Left cardiac atrium (tissue), 4 donors: ENCODE measurements around the gene KLHL25. TPM values are rescaled to one million over a fixed set of nuclear protein-coding genes. Genes with fewer than 3 reads are reported as not detected.

Experiments
- ATAC-seq, 2 donors: fragments of 200-7000 bp; cut with Tn5 transposase; one replicate each; pipeline ENCODE4 v1.9.1; 2020; ENCODE audit warnings: mild to moderate bottlenecking in 2 of 2, moderate library complexity in 2 of 2
- DNase-seq: peaks from one replicate; pipeline ENCODE4 v3.0.0-alpha.2; 2020
- intact Hi-C, 2 donors: fragments of 100-400 bp; cut with DNase I; formaldehyde crosslinking; loops; one replicate each; pipeline versions ENCODE4 v1.14.1 to v1.15.1; 2022 to 2023
- total RNA-seq, 2 donors: library from RNA; stranded (reverse); fragmentation: NEBNext Ultra II Directional; extraction: Animal tissue kit (Norgen Biotek cat#: 25700); gene quantifications; one replicate each; pipeline ENCODE4 v1.2.1, GENCODE V29; 2021
- donor health status: DM: no; HTN: yes; CAD: no.
- donor health status: DM: no; HTN: yes; CAD: no; lungs with severe emphysema.
- donor health status: DM: yes; HTN: yes; CAD: no.
- donor health status: Dilated cardiomyopathy.

Gene KLHL25
- total RNA-seq, 2 donors from 2014 or later = 5.9 to 7.3 TPM

DNA sequence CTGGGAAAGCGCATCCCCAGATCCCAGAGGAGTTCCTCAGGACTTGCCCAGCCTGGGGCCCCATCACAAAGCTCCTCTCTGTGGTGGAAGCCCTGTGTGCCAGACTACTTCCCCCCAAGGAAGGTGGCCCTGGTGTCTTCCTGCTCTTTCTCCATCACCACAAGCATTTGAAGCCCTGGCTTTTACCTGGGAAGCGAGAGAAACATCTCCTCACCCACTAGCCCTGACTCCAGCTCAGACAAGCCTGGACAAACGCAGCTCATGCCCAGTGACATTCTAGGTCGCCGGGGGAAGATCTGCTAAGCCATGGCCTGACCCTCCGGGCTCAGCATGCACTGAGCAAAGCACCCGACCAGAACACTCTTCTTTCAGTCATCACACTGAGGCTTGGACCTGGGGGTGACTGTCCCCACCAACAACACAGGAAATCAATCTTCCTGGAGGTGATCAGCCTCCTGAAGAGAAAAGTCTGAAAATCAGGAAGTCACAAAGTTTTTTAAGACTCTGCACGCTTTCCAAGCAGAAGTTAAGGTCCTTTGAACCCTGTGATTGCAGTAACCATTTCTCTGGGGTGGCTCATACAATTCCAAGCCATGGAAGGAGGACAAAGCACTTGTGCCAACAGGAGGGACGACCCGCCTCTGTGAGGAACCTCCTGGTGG is 40.8 kb downstream of the KLHL25 start:
- intact Hi-C loops = no loop called here
- DNase-seq (no peak), ATAC-seq (no peak)

DNA sequence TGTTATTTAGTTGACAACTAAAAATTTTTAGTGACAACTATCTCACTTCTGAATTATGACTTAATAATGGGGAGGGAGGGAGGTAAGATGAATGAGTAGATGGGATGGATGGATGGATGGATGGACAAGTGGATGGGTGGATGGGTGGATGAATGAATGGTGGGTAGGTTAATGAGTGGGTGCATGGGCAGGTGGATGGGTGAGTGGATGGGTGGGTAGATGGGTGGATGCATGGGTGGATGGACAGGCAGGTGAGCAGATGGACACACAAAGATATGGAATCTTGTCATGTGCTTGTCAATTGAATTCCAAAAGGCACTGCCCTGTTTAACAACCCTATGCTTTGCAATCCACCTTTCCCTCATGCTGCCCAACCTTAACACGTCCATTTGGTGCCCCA is 41.5 kb downstream of the KLHL25 start:
- ATAC-seq (no peak), DNase-seq (no peak)
- intact Hi-C loops = no loop called here

DNA sequence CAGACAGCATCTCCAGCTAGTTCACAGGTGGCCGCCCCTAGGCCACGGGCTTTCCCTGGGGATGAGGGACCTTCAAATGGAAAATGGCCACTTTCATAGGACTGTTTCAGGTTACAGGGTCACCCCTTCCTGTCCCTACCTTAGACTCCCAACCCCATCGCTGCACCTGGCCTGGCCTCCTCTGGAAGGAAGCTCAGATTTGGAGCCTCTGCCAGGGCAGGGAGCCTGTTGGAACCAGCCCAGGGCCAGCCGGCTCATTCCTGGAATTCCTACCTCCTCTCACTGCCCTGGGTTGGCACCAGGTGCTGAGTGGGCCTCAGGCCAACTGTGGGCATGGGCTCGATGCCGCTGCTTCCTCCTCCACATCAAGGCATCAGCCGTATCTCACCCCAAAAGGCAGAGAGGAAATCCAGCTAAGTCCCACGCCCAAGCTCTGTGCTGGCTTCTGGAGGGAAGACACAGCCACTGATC is 42.2 kb downstream of the KLHL25 start:
- DNase-seq = no peak
- intact Hi-C loops = no loop called here

GRCh38 chr15:85752124-85752475 is 42.6 kb downstream of the KLHL25 start:
- ATAC-seq = no peak
- intact Hi-C loops = no loop called here
- DNase-seq = no peak

More for the DNA sequence above, 42.2 kb downstream of the KLHL25 start:
- peak in 1 of 2 donors; percentile 4 for ATAC-seq

GRCh38 chr15:85751291-85752123 is 43.2 kb downstream of the KLHL25 start:
- intact Hi-C loops = no loop called here
- ATAC-seq = peak in 1 of 2 donors; percentile 6
- DNase-seq = no peak

DNA sequence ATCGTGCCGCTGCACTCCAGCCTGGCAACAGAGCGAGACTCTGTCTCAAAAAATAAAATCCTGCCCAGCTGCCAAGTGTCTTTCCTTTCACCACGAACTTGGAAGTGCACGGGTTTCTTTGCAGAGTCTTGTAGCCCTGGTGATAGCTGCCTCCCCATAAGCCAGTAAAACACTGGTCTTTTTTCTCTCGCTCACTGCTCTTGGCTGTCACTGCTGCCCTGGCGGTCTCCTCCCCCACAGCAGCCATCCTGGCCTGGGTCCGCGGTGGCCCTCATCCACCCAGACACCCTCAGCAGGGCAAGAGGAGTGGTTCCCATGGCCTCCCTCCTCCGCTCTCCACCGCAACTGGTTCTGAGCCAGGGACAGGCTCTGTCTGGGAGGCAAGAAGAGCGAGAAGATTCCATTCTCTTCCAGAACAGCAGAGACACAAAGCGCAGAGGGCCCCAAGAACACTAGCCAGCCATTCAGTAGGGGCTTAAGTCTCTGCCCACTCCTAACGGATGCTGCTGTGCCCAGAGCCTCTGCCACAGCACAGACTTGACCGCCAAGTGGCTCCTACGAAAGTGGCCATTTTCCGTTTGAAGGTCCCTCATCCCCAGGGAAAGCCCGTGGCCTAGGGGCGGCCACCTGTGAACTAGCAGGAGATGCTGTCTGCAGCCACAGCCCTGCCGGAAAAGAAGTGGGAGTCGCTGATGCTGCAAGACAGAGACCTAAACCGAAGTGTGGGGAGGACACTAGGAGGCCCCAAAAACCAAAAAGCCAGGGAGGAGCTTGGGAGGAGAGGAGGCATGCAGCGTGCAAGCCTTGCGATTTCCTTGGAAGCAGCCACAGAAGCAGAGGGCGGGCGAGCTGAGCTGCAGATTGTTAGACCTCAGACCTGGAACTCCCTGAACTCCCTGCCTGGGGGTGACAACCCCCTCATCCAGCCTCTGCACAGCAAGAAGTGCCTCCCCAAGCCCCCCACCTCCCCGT is 44.1 kb downstream of the KLHL25 start:
- ATAC-seq (peak; percentile 80 to 82), DNase-seq (peak; percentile 82)
- intact Hi-C loops = no loop called here

GRCh38 chr15:85749261-85750151 is 45.2 kb downstream of the KLHL25 start:
- intact Hi-C loops = no loop called here
- peak; percentile 68 for DNase-seq
- peak; percentile 42 to 51 for ATAC-seq

DNA sequence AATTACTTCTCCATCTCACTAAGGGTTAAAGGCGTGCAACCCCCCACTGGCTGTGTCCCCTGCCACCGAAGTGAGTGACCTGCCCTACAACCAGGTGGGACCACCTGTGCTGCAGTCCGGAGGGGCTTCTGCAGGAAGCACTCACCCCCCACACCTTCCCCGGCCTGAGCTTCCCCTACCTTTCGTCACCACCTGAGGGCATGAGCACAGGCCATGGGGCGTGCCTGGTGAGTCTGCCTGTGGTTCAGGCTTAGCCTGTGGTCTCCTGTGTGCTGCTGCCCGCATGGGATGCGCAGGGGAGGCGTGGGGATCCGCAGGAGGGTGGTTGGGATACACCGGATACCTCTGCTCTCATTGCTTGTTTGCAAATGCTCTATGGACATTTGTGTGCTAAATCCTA is 46.0 kb downstream of the KLHL25 start:
- intact Hi-C loops = no loop called here
- ATAC-seq = no peak
- no peak for DNase-seq

DNA sequence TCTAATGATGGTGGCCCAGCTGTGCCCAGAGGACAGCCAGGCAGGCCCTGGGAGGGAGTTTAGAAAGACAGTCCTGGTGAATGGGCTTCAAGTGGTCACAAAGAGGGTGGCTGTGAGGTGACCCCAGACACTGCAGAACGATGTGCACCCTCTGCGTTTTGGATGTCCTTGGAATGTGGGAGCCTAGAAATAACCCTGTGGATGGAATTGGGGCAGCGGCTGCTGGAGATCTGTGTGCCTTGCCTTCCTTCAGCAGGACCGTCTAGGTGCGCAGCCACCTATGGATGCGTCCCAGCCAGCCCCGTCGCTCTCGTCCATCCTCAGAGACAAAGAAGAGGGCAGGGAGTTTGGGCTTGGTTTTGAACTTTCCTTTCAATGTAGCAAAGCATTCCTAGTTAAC is 46.5 kb downstream of the KLHL25 start:
- intact Hi-C loops = no loop called here
- no peak for DNase-seq
- no peak for ATAC-seq

DNA sequence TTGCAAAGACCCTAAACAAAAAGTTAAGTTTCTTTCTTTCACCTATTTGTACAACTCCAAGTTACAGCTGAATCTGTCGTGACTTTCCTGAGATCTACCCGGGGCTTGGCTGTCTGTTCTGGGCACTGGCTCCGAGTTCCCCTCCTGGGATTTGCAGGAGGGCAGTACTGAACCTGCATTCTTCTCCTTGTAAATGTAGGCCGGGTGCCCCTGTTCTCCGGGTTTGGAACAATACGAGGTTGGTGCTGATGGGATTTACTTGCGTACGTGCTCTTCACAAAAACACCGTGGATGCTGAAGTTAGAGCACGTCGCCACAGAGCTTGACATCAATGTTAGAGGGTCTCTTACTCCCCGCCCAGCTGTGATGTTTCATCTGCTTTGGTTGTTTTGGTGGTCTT is 48.1 kb downstream of the KLHL25 start:
- intact Hi-C loops = no loop called here
- DNase-seq (no peak), ATAC-seq (no peak)

DNA sequence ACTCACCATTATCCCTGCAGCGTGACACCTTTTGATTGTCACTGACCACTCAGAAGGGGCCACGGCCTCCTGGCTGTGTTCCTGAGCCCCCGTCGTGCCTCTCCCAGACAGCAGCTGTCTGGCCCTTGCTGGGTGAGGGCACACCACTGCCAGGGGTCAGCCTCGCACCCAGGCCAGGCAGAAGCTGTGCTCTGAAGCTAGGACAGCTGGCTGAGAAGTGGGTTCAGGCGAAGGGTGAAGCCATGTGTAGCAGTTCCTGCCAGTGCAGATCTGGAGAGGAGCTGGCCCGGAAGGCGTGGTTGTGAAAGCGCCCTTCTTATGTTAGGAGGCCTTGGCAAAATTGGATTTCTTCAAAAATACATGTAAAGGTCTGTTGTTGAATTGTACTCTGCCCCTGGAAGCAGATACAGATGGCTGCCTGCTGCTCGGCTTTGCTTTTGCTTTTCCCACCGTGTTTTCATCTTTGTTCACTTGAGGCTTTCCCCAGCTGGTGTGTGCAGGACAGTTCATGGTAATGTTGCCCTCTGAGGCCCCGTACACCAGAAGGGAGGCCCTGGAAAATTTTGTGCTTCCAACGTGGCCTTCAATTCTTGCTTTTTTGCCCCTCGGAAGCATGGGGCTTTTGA is 49.1 kb downstream of the KLHL25 start:
- intact Hi-C loops = no loop called here
- no peak for DNase-seq
- ATAC-seq = no peak

DNA sequence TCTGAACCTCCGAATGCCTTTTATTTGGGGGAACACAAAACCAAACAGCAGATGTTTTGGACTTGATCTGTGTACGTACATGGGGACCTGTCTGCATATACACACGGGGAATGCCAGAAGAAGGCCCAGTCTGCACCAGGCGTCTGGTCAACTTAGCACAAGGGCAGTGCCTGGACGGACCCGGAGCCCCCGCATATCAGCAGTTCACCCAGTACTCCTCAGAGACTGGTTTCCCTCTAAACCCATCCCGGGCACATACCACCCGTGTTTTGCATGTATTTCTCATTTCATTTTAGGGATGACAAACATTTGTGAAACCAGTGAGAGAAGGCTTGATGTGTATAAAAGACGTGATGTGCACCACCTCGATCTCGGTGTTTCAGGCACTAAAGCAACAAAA is 49.7 kb downstream of the KLHL25 start:
- intact Hi-C loops = no loop called here
- ATAC-seq = no peak
- no peak for DNase-seq

DNA sequence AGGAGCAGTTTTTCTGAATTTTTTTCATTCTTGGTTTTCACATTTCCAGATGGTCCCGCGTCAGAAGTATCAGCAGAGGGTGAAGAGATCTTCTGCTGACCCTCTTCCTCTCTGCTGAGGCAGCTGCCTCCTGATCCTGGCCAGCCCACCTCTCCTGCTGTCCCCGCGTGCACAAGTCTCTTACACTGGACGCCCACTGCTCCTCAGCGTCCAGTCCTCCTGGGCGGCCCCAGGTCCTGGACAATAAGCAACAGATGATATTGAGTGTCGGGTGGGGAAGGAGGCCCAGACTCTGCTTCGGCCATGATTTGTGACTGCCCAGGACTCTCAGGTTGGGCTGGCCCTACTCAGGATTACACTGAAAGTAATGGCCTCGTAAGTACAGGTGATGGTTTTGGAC is 50.1 kb downstream of the KLHL25 start:
- DNase-seq (no peak), ATAC-seq (no peak)
- intact Hi-C loops = no loop called here

DNA sequence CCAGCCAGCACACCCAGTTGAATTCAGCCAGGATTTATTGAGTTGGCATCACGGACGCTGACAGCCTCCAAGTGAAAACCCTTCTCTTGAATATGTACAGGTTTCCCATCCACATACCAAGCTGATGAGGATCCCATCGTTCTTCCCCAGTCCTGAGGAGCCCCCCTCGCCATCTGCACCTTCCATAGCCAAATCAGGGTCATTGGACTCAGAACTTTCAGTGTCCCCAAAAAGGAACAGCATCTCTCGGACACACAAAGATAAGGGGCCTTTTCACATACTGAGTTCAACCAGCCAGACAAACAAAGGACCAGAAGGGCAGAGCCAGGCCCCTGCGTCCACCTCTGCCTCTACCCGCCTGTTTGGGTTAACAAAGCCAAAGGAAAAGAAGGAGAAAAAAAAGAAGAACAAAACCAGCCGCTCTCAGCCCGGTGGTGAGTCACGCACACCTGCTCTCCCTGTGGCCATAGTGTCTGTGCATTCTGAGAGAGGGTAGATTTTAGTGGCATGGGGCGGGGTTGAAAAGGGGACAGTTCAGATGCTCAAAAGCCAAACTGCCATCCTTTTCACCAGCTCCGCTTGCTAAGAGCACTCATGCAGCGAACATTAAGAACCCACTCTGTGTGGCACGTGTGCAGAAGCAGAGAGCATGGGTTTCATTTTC is 51.2 kb downstream of the KLHL25 start:
- intact Hi-C loops = no loop called here
- ATAC-seq (no peak), DNase-seq (no peak)

DNA sequence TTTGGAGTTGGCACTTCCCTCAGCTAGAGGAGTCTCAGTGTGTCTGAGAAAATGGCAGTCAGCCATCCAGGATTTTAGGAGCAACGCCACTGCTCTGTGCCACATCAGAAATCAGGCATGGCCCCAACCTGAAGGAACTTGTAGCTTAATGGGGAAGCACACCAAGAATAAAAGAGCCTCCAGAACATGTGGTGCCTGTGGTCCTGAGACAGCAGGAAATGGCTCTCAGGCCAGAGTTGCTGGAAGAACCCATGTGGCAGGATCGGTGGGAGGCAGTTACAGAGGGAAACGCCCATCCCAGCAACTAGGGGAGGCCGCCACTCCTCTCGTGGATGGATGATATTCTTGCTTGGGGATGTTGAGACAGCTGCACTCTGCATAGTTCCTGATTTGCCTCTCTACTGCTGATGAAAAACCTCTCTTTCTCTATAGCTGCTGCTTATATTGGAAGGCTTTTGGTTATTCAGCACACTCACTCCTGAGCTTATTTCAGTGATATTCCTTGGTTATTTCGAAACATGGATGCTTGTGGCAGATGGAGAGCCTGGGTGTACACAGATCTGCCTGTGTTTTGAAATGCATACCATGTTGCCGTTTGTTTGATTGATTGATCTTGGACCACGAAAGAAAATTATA is 52.4 kb downstream of the KLHL25 start:
- DNase-seq = no peak
- ATAC-seq = peak; percentile 31 to 44
- intact Hi-C loops = no loop called here

DNA sequence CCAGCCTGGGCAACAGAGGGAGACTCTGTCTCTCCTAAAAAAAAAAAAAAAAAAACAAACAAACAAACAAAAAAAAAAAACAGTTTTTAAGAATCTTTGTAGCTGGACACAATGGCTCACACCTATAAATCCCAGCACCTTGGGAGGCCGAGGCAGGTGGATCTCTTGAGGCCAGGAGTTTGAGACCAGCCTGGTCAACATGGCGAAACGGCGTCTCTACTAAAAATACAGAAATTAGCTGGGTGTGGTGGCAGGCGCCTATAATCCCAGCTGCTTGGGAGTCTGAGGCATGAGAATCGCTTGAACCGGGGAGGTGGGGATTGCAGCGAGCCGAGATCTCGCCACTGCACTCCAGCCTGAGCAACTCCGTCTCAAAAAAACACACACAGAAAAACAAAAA is 53.1 kb downstream of the KLHL25 start:
- no peak for ATAC-seq
- DNase-seq = no peak
- intact Hi-C loops = no loop called here

DNA sequence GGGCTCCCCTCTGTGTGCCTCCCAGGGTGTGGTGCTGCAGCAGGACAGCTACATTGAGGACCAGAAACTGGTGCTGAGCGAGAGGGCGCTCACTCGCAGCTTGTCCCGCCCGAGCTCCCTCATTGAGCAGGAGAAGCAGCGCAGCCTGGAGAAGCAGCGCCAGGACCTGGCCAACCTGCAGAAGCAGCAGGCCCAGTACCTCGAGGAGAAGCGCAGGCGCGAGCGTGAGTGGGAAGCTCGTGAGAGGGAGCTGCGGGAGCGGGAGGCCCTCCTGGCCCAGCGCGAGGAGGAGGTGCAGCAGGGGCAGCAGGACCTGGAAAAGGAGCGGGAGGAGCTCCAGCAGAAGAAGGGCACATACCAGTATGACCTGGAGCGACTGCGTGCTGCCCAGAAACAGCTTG is 53.7 kb downstream of the KLHL25 start:
- DNase-seq = no peak
- intact Hi-C loops = no loop called here
- ATAC-seq = no peak
